MCF 10A (cell line): ENCODE results near the gene NUBPL. TPM values are rescaled to one million over a fixed set of nuclear protein-coding genes. Genes with fewer than 3 reads are reported as not detected.

Experiments
- BruUV-seq: library from RNA; stranded (reverse); fragments of 400-500 nt; replicated peaks from 2 replicates; lab custom pipeline; 2021; lab: Mats Ljungman, UMichigan
- CTCF ChIA-PET: fragments of 300-600 bp; sonication (Branson Sonifier 250); formaldehyde crosslinking; extraction: SDS; loops from one replicate; lab custom pipeline; 2021; ENCODE audit warnings: antibody characterized with exemption, inconsistent platforms; lab: Yijun Ruan, JAX
- POLR2A ChIA-PET: fragments of 300-600, 350-650 bp; sonication (Branson Sonifier 250); formaldehyde crosslinking; extraction: SDS; loops from one replicate; lab custom pipeline; 2020; ENCODE audit warnings: antibody characterized with exemption, inconsistent platforms; lab: Yijun Ruan, JAX
- DNase-seq: peaks from one replicate; pipeline ENCODE4 v3.0.0-alpha.2; 2018; ENCODE audit not compliant: unreplicated experiment
- H3K27ac Mint-ChIP-seq: one replicate; pipeline ENCODE4 v1.8.0; 2022; ENCODE audit warnings: mild to moderate bottlenecking, low read depth, mixed read lengths; ENCODE audit not compliant: unreplicated experiment
- H3K27me3 Mint-ChIP-seq: one replicate; pipeline ENCODE4 v1.8.0; 2022; ENCODE audit warnings: mixed read lengths; ENCODE audit not compliant: insufficient read depth, unreplicated experiment
- H3K36me3 Mint-ChIP-seq: one replicate; pipeline ENCODE4 v1.8.0; 2022; ENCODE audit warnings: mild to moderate bottlenecking, moderate library complexity, mixed read lengths; ENCODE audit not compliant: insufficient read depth, unreplicated experiment
- H3K4me1 Mint-ChIP-seq: one replicate; pipeline ENCODE4 v1.8.0; 2022; ENCODE audit warnings: mixed read lengths; ENCODE audit not compliant: insufficient read depth, unreplicated experiment
- H3K4me3 Mint-ChIP-seq: one replicate; pipeline ENCODE4 v1.8.0; 2022; ENCODE audit warnings: mild to moderate bottlenecking, moderate library complexity, mixed read lengths; ENCODE audit not compliant: unreplicated experiment
- H3K9me3 Mint-ChIP-seq: one replicate; pipeline ENCODE4 v1.8.0; 2022; ENCODE audit warnings: mixed read lengths; ENCODE audit not compliant: unreplicated experiment
- intact Hi-C: fragments of 100-400 bp; cut with micrococcal nuclease; formaldehyde crosslinking; loops from 2 replicates; pipeline ENCODE4 v1.14.1; 2022
- total RNA-seq: library from RNA; stranded (reverse); gene quantifications from 2 replicates; pipeline ENCODE4 v1.2.3, GENCODE V29; 2022
- TF ChIP-seq, protein P1 (sequence below): fragments of 200-600 bp; IDR thresholded peaks from one replicate; pipeline ENCODE4 v1.8.0; 2022; ENCODE audit warnings: antibody characterized with exemption, mild to moderate bottlenecking; ENCODE audit not compliant: unreplicated experiment

The NUBPL gene
- total RNA-seq, 1 experiment from 2014 or later: 12.3 TPM

DNA sequence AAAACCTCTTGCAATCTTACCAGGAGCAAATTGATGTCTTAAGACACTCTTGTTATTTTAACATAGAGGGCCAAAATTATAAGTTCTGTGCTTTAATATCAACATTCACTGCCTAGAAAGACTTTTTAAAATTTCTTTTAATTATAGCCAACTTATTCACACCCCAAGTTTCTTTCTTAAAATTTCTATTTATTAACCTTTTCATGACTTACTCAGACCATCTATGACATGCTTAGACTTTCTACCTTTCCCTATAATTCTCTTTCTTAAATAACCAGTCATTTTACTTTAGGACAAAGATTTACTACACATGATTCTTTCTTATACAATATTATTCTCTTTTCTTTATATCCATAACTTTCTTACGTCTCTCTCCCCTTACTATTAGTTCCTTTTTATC is 220.4 kb downstream of the NUBPL start:
- Mint-ChIP-seq H3K27me3 (no peaks in the 10 kb centered on the region), H3K4me1 (no peaks in the 10 kb centered on the region), H3K36me3 (peaks cover 5% of the 10 kb centered on the region), H3K9me3 (peaks cover 8% of the 10 kb centered on the region), H3K27ac (no peak overlapping the region), H3K4me3 (no peak overlapping the region)
- DNase-seq: peak; percentile 14
- ChIA-PET CTCF (no interaction called here), POLR2A (no interaction called here)
- TF ChIP-seq, protein P1, sequence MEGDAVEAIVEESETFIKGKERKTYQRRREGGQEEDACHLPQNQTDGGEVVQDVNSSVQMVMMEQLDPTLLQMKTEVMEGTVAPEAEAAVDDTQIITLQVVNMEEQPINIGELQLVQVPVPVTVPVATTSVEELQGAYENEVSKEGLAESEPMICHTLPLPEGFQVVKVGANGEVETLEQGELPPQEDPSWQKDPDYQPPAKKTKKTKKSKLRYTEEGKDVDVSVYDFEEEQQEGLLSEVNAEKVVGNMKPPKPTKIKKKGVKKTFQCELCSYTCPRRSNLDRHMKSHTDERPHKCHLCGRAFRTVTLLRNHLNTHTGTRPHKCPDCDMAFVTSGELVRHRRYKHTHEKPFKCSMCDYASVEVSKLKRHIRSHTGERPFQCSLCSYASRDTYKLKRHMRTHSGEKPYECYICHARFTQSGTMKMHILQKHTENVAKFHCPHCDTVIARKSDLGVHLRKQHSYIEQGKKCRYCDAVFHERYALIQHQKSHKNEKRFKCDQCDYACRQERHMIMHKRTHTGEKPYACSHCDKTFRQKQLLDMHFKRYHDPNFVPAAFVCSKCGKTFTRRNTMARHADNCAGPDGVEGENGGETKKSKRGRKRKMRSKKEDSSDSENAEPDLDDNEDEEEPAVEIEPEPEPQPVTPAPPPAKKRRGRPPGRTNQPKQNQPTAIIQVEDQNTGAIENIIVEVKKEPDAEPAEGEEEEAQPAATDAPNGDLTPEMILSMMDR: no peak
- intact Hi-C loops: no loop called here
- no TSS peak for BruUV-seq

DNA sequence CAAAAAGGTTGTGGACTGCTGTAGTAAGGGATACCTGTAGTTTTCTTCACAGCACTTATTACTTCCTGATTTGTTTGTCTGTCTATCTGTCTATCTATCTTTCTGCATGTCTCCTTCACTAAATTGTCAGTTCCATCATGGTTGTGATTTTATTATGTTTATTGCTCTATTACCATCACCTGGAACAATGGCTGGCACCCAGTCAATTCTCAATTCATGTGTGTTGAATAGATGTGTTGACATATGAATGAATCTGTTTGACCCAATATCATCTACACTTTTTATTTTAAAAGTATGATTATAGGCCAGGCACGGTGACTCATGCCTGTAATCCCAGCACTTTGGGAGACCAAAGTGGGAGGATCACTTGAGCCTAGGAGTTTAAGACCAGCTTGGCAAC is 224.4 kb downstream of the NUBPL start:
- no TSS peak for BruUV-seq
- H3K36me3 Mint-ChIP-seq: peaks cover 5% of the 10 kb centered on the region
- intact Hi-C loops: no loop called here
- DNase-seq: peak; percentile 8
- no peaks in the 10 kb centered on the region for H3K4me1 Mint-ChIP-seq
- peaks cover 8% of the 10 kb centered on the region for H3K9me3 Mint-ChIP-seq
- ChIA-PET CTCF (no interaction called here), POLR2A (no interaction called here)
- H3K4me3 Mint-ChIP-seq: no peak overlapping the region
- H3K27ac Mint-ChIP-seq: no peak overlapping the region
- TF ChIP-seq, protein P1: no peak
- no peaks in the 10 kb centered on the region for H3K27me3 Mint-ChIP-seq

DNA sequence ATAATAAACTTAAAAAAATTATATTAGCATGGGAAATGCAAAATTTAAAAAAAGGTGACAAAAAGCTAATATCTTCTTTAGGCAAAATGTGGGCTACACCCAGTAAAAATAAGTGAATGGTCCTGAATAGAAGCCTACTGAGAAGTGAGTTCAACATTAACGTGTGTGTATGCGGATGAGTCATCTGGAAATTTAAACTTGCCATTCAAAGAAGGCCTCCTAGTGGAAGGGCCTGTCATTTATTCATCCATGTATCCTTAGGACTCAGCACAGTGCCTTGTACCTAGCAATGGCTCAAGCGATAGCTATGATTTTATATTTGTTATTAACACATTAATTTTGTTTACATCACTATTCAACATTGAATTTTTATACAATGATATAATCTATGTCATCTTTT is 226.2 kb downstream of the NUBPL start:
- Mint-ChIP-seq H3K4me1 (no peaks in the 10 kb centered on the region), H3K27ac (no peak overlapping the region), H3K27me3 (no peaks in the 10 kb centered on the region), H3K4me3 (no peak overlapping the region), H3K36me3 (peaks cover 3% of the 10 kb centered on the region), H3K9me3 (no peaks in the 10 kb centered on the region)
- ChIA-PET CTCF (no interaction called here), POLR2A (no interaction called here)
- peak; percentile 38 for DNase-seq
- TF ChIP-seq, protein P1: peak; percentile 15
- intact Hi-C loops: loop anchor here (1.0 kb wide), 1 partner anchor 277 kb away; no protein-coding TSS in a partner anchor
- BruUV-seq: no TSS peak

DNA sequence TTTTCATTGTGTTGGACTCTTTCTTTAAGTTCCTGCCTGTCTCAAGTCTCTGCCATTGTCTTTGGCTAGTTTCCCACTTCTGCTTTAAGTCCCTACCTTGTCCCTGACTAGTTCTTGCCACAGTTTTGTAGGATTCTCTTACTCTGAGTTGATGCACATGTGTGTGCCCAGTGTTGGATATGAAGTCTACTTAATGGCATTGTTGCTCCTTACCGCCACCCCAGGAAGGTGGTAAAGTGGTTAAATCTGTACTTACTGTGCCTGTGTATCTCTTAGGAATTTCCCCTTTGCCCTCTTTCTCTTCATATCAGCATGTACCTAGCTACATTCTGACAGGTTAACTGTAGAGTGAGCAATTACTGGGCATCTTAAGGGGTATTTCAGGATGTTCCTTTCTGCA is 227.1 kb downstream of the NUBPL start:
- ChIA-PET POLR2A (no interaction called here), CTCF (no interaction called here)
- H3K4me1 Mint-ChIP-seq: peaks cover 7% of the 10 kb centered on the region
- intact Hi-C loops: no loop called here
- TF ChIP-seq, protein P1: no peak
- no peaks in the 10 kb centered on the region for H3K9me3 Mint-ChIP-seq
- no TSS peak for BruUV-seq
- H3K36me3 Mint-ChIP-seq: no peaks in the 10 kb centered on the region
- no peak overlapping the region for H3K27ac Mint-ChIP-seq
- no peaks in the 10 kb centered on the region for H3K27me3 Mint-ChIP-seq
- DNase-seq: no peak
- H3K4me3 Mint-ChIP-seq: no peak overlapping the region
